Fibroblast of the aortic adventitia (primary cell): ENCODE data around the gene KCNMB1. TPM values are rescaled to one million over a fixed set of nuclear protein-coding genes. Genes with fewer than 3 reads are reported as not detected.

ENCODE experiments used
- DNase-seq: peaks from one replicate; pipeline ENCODE4 v3.0.0-alpha.2; 2010; ENCODE audit warnings: low read depth
- H3K4me3 ChIP-seq: 2 replicates; pipeline ENCODE4 v1.5.1; 2011; ENCODE audit warnings: low read depth, mild to moderate bottlenecking, control low read depth, low read length, moderate library complexity
- CTCF ChIP-seq: IDR thresholded peaks from 2 replicates; pipeline ENCODE4 v1.5.1; 2011; ENCODE audit warnings: mild to moderate bottlenecking, low read length, control low read depth, inconsistent platforms; ENCODE audit not compliant: insufficient read depth
- total RNA-seq: library from RNA; depleted of rRNA; stranded (reverse); fragments of >200 nt; gene quantifications from 2 replicates; pipeline ENCODE4 v1.2.3, GENCODE V29; 2012; ENCODE audit warnings: low replicate concordance

KCNMB1 gene
- total RNA-seq, 1 donor, result not detected

- no peak overlapping the region for H3K4me3 ChIP-seq
- no peak for TF ChIP-seq CTCF
- DNase-seq, result no peak
These were observed 54.5 kb downstream of the KCNMB1 start for GRCh38 chr5:170334626-170335025.

DNA sequence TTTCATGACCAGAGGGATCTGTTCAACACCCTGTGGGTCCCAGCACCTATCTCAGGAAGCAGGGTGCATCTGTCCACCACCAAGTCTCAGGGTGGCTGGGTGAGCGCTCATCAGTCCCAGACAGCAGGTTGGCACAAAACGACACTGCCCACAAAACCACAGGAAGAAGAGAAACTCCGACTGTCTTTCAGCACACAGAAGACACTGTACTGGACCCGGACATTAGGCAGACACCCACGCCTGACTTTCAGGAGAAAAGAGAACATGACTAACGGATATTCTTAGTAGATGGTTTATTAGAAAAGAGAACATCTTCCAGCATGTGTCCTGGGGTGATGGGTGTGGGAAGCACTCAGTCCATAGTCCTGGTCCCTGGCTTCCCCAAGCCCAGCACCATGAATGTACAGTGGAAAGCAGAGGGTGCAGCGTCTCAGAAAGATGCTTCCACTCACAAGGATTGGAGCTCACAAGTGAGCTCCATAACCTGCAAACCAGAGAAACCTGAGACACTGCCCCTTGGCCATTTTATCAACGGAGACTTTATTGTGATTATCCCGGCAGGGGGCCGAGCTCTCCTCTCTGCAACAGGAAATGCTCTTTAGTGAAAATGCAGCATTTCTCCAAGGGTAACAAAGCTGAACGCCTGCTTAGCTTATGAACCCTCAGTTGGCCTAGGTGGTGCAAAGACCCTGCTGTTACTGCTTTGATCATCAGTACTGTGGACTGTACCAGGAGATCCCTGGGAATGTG lies 55.8 kb downstream of the KCNMB1 start:
- no peak overlapping the region for H3K4me3 ChIP-seq
- DNase-seq, result no peak
- no peak for TF ChIP-seq CTCF

GRCh38 chr5:170332058-170332457 lies 57.1 kb downstream of the KCNMB1 start:
- no peak overlapping the region for H3K4me3 ChIP-seq
- no peak for DNase-seq
- TF ChIP-seq CTCF, result no peak

GRCh38 chr5:170330568-170331054 lies 58.6 kb downstream of the KCNMB1 start:
- H3K4me3 ChIP-seq, result no peak overlapping the region
- no peak for TF ChIP-seq CTCF
- no peak for DNase-seq

DNA sequence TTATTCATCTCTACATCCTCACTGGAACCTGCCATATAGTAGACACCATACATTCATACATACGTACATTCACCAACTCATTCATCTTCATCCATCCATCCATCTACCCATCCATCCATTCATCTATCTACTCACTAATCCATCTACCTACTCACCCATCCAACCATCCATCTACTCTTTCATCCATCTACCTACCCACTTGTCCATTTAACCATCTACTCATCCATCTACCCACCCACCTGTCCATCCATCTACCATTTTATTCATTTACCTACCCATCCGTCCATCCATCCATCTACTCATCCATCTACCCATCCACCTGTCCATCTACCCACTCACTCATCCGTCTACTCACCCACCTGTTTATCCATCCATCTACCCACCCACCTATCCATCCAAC lies 59.6 kb downstream of the KCNMB1 start:
- no peak overlapping the region for H3K4me3 ChIP-seq
- TF ChIP-seq CTCF, result no peak

GRCh38 chr5:170327829-170328228 lies 61.3 kb downstream of the KCNMB1 start:
- TF ChIP-seq CTCF, result no peak
- no peak for DNase-seq
- H3K4me3 ChIP-seq, result no peak overlapping the region

More for the DNA sequence above, 59.6 kb downstream of the KCNMB1 start:
- DNase-seq, result no peak
